ENCODE data around the gene SLC26A11.

Gene SLC26A11

DNA sequence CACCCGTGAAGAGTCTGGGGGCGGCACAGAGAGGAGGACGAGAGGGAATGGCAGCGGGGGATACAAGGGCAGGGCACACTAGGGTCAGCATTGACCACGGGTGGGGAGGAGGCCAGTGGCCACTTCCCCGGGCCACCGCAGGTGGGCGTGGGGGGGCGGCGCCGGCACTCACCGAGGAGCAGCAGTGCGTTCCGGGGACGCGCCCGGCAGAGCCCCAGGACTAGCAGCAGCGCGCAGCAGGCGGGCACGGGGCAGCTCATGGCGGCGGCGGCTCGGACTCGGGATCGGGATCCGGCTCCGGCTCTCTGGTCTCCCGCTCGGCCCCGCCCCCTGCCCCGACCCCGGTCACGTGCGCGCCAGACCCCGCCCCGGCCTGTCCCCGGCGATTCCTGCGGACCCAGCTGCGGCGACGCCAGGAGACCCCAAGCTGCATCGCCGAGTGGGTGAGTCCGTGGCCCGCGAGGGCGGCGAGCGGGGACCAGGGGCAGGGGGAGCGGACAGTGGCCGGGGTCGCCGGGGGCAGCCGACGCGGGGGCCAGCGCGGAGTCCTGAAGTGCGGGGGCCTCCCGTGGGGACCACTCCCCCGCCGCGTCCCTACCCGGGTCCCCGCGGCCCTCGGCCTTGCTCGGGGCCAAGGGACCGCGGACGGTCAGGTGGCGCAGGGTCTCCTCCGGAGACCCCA, at the start of gene SLC26A11, which contains the start of gene SGSH:
TSS of gene SLC26A11 (plus strand) at position 374 of the 682 bp plus-strand sequence. CDS start 1,134 bp downstream, outside the sequence.
TSS of gene SGSH (minus strand) at position 280 of the 682 bp plus-strand sequence. CDS start at position 260, 20 bp downstream.
- H3K4me3 ChIP-seq: peak within 1 kb of the TSS; percentile 74 to 95 (median 86)
- H3K27ac ChIP-seq: peak within 1 kb of the TSS; percentile 71 to 98 (median 90)

DNA sequence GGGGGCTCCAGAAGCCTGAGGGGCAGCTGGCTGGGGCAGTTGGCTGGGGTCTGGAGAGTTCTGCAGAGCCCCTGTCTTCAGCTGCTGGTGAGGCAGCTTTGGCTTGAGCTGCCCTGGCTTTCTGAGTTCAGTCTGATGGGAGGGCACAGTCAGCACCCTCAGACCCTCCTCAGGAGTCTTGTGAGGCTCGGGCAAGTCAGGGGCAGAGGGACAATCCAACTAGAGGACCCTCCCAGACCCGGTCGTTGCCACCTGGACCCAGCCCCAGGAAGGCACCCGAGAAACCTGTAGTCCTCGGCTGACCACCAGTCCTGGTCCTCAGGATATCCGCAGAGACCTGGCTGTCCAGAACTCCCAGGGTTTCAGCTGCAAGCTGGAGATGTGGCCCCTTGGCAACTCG, 48.5 kb upstream of the SLC26A11 start:
- Histone ChIP-seq H3K27ac (no peak overlapping the region), H3K4me3 (no peak overlapping the region)

DNA sequence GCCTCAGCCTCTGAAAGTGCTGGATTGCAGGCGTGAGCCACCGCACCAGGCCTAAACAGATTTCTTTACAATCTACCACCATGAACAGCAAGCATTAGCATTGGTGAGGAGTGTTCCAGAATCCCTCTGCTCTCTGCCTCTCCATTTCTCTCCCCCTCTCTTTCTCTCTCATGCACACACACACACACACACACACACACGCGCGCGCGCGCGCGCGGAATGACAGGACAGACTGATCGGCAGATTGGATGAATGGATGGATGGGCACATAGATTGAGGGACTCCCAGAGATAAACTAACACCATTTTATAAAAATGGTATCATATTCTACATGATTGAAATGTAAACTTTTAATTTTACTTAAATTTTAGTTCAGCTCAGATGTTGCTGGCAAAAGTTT, 47.1 kb upstream of the SLC26A11 start:
- H3K27ac ChIP-seq: no peak overlapping the region
- no peak overlapping the region for H3K4me3 ChIP-seq

DNA sequence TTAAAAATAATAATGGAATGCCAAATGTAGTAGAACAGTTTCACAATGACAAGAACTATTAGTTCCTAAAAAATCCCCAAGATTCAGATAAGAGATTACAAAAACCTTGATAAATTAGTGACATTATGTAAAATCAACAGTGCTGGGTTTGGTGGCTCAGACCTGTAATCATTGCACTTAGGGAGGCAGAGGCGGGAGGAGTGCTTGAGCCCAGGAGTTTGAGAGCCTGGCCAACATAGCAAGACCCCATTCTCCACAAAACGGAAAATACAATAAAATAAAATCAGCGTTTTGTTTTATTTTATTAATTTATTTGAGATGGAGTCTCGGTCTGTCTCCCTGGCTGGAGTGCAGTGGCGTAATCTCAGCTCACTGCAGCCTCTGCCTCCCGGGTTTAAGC, 46.3 kb upstream of the SLC26A11 start:
- no peak overlapping the region for H3K4me3 ChIP-seq
- H3K27ac ChIP-seq: no peak overlapping the region

DNA sequence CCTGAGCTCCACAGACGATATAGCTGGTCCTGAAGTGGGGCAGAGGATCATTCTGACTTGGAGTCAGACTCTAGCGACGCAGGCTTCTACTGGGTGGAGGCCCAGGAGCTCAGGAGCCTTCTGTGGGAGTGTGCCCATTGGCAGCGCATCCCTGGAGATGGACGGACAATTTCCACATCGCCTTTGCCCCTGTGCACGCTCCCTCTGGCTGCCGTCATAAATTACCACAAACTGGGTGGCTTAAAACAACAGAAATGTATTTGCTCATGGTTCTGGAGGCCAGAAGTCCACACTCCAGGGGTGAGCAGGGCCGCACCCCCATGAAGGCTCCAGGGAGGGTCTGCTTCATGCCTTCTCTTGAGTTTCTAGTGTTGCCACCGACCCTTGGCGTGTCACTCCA, 43.5 kb upstream of the SLC26A11 start:
- Histone ChIP-seq H3K27ac (no peak overlapping the region), H3K4me3 (no peak overlapping the region)

DNA sequence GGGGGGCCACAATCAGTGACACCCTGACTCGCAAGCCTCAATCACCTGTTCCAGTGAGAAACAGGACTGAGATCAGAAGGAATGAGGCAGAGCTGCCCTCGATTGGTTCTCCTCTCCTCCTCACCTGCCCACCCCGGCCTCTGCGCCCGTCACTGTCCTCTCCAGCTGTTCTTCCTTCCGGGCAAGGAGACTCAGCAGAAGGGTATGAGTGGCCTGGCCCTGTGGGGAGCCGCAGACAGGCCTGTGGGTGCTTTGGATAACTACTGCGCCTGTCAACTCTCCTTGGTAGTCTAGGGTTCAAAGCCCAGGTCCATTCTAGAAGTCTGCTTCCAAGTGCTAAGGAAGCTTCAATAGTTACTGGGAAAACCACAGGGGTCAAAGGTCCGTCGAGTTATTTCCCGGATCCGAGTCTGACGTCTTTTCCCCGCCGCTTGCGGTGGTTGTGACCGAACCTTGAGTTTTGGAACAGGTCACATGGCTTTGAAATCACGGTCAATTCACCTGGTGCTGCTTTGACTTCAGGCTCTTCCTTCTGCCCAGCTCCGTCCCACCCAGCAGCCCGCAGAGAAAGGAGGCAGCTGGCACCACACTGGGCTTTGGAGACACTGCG, 42.1 kb upstream of the SLC26A11 start:
- Histone ChIP-seq H3K4me3 (no peak overlapping the region), H3K27ac (no peak overlapping the region)

DNA sequence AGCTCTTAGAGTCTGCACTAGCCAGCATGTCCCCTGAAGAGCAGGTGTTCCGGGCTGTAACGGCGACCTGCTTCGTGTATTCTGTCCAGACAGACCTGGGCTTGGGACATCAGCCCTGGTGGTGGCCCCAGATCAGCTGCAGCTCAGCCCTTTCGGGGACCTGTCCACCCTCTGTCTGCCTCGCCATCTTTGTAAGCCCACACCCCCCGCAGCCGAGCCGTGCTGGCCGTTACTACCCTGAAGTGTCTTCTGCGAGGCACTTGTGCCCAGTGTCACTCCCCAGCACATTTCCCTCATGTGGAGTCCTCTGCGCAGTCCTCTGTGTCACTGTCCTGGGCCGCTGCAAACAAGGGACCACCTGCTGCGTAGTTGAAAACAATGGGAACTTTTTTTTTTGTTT, 40.0 kb upstream of the SLC26A11 start:
- Histone ChIP-seq H3K27ac (no peak overlapping the region), H3K4me3 (no peak overlapping the region)

DNA sequence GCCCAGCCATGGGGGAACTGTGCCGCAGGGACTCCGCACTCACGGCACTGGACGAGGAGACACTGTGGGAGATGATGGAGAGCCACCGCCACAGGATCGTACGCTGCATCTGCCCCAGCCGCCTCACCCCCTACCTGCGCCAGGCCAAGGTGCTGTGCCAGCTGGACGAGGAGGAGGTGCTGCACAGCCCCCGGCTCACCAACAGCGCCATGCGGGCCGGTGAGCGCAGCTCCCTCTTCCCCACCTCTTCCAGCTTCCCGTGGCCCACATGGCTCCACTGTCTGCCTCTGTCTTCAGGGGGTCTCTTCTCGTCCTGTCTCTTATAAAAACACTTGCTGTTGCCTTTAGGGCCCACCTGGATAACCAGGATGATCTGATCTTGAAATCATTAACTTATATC, 38.8 kb upstream of the SLC26A11 start:
- Histone ChIP-seq H3K27ac (no peak overlapping the region), H3K4me3 (no peak overlapping the region)

DNA sequence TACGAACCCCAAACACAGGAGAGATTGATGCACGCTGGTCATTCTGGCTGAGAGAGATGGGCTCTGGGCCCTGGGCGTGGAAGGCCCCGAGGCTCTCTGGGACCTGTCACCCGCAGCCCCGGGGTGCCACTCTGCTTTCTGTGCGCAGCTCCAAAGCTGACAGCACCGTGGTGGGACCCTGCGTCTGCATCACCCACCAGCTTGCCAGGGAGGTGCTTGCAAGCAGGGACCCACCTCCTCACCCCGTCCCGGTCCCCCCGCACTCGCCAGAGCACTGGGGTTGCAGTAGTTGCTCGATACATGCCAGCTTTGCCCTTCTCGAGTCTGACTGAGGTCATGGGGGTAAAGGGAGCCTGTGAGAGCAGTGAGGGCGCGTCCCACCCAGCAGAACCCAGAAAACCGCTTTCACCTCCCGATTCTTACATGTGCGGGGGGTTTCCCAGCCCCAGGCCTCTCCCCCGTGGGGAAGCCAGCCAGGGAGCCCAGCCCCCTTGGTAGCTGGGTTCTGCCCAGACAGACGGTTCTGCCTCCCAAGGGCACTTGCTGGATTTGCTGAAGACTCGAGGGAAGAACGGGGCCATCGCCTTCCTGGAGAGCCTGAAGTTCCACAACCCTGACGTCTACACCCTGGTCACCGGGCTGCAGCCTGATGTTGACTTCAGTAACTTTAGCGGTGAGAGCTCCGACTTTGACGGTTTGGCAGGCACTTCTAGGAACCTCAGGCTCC, 37.9 kb upstream of the SLC26A11 start:
- no peak overlapping the region for H3K4me3 ChIP-seq

DNA sequence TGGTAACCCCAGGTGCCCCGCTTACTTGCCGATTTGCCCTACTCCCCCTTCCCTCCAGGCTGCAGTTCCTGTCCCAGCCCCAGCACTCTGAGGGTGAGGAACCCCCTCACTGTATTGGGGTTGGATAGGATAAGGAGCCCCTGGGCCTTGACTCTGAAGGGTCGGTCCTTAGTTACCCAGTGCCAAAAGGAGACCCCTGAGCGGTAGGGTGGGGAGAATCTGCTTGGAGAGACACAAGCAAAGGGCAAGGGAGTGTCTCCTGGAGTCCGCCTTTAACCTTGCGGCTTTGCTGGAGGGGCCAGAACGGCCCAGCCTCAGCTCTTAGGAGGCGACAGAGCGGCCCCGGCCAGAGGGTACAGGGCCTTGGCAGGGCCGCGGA, 37.4 kb upstream of the SLC26A11 start:
- Histone ChIP-seq H3K4me3 (no peak overlapping the region), H3K27ac (no peak overlapping the region)

More for the DNA sequence above, 37.9 kb upstream of the SLC26A11 start:
- H3K27ac ChIP-seq: no peak overlapping the region

DNA sequence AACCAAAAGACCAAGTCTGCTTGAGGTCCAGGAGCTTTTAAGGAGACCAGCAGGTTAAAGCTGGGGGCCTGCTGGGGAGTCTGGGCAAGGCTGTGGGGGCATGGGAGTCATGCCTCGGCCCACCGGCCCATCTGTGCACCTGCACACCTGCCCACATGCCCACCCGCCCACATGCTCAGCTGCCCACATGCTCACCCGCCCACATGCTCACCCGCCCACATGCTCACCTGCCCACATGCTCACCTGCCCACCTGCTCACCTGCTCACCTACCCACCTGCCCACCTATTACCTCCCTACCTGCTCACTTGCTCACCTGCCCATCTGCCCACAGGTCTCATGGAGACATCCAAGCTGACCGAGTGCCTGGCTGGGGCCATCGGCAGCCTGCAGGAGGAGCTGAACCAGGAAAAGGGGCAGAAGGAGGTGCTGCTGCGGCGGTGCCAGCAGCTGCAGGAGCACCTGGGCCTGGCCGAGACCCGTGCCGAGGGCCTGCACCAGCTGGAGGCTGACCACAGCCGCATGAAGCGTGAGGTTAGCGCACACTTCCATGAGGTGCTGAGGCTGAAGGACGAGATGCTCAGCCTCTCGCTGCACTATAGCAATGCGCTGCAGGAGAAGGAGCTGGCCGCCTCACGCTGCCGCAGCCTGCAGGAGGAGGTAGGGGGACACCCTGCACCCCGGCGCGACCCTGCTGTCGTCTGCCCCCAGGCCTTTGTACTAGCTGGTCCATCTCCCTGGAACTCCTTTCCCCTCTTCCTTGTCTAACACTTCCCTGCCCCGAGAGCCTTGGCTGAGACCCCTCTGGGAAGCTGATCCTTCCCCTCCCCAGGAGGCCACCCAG, 36.4 kb upstream of the SLC26A11 start:
- no peak overlapping the region for H3K27ac ChIP-seq

DNA sequence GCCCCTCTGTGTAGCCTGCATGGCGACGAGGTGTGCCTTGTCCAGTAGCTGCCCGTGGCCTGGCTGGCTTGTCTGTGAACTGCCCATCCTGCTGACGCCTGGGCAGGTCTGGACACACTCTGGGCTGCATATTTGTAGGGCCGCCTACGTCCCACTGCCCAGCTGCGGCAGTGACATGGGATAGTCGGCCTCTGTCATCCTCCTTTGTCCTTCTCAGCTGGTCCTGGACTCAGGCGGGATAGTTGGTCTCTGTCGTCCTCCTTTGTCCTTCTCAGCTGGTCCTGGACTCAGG, 35.9 kb upstream of the SLC26A11 start:
- H3K27ac ChIP-seq: no peak overlapping the region
- H3K4me3 ChIP-seq: no peak overlapping the region

More for the DNA sequence above, 36.4 kb upstream of the SLC26A11 start:
- H3K4me3 ChIP-seq: no peak overlapping the region

DNA sequence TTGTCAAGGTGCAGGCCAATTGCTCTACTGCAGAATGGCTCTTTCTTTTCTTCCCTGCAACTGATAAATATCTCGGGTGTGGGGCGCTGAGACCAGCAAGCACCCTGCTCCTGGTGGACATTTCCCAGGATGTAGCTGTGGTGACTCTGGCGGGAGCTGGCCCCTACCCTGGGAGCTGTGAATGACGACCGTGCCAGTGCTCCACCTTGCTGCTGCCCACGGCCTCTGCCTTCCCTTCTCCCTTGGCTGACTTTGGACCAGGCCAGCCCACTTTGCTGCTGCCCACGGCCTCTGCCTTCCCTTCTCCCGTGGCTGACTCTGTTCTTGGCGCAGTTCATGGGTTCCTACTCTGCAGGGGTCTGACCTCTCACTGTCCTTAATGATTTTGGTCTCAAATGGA, 34.3 kb upstream of the SLC26A11 start:
- no peak overlapping the region for H3K27ac ChIP-seq
- no peak overlapping the region for H3K4me3 ChIP-seq

DNA sequence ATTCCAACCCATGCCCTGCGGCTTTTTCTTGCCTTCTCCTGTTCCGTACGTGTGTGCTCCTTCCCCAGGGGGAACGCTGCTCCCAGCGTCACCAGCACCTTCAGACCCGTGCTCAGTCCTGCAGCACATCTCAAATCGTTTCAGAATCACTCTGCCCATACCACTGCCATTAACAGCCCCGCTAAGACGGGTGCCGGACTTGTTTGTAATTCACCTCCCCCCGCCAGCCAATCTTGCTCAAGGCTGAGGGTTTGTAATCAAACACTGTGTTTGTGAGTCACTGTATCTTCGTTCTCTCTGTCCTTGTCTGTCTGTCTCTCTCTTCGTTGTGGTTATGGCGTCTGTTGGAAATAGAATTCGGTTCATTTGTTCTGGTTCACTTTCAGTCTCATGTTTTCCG, 33.1 kb upstream of the SLC26A11 start:
- Histone ChIP-seq H3K4me3 (peak overlapping the region in 3 of 7 experiments; percentile 4 to 14 (median 5)), H3K27ac (peak overlapping the region in 20 of 21 experiments; percentile 10 to 78 (median 60))

DNA sequence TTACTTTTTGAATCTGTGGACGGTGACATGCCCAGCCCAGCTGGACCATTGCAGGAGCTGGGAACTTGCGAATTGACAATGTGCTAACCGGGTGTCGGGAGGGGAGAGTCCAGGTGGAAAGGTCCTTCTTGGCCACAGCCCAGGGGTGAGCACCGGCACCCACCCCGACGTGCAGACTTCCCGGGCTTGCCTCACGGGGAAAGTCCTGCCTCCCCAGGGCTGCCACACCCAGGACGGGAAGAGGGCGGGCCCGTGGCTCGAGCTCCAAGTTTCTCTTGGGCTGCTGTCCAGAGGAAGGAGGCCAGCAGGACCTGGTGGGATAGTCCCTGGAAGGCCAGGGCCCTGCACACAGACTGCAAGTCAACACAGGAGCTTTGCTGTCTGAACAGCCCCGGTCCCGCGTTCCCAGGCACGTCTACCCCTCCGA, 32.7 kb upstream of the SLC26A11 start:
- peak overlapping the region in 3 of 7 experiments; percentile 4 to 14 (median 5) for H3K4me3 ChIP-seq
- H3K27ac ChIP-seq: peak overlapping the region in 20 of 21 experiments; percentile 10 to 78 (median 60)

DNA sequence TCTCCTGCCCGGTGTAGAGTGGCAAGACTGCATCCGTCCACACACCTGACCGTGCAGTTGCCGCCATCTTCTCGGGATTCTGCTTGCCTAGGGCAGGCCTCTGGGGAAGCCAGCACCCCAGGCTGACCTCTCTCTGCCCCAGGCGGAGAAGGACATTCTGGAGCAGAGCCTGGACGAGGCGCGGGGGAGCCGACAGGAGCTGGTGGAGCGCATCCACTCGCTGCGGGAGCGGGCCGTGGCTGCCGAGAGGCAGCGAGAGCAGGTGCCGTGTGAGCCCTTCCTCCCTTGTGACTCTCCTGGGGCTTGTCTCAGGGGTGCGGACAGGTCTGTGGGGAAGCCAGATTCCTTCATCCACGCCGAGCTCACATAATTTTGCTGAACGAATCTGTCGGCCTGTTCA, 30.6 kb upstream of the SLC26A11 start:
- H3K4me3 ChIP-seq: no peak overlapping the region
- H3K27ac ChIP-seq: no peak overlapping the region

DNA sequence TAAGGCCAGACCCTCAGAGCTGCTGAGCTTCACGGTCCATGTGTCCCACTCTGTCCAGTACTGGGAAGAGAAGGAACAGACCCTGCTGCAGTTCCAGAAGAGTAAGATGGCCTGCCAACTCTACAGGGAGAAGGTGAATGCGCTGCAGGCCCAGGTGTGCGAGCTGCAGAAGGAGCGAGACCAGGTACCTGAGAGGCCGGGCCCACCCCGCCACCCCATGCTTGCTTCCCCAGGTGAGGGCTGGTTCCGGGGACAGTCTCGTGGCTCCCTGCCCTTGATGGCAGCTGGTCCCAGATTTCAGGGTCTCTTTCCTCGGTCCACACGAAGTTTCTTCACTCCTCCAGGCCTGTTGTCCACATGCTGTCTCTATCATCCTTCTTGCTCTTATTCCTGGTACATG, 29.5 kb upstream of the SLC26A11 start:
- Histone ChIP-seq H3K27ac (peak overlapping the region in 1 of 21 experiments; percentile 76), H3K4me3 (no peak overlapping the region)

DNA sequence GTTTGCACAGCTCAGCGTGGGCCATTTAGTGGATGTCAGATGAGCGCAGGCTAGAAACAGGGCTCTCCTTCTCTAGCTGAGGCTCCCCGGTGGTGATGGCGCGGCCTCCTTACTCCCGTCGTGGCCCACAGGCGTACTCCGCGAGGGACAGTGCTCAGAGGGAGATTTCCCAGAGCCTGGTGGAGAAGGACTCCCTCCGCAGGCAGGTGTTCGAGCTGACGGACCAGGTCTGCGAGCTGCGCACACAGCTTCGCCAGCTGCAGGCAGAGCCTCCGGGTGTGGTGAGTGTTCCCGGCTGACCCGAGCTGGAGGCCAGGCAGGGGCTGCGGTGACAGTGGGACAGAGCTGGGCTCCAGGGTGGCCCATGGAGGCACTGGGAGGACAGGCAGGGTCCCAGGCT, 29.0 kb upstream of the SLC26A11 start:
- peak overlapping the region in 7 of 21 experiments; percentile 28 to 87 (median 74) for H3K27ac ChIP-seq
- no peak overlapping the region for H3K4me3 ChIP-seq

DNA sequence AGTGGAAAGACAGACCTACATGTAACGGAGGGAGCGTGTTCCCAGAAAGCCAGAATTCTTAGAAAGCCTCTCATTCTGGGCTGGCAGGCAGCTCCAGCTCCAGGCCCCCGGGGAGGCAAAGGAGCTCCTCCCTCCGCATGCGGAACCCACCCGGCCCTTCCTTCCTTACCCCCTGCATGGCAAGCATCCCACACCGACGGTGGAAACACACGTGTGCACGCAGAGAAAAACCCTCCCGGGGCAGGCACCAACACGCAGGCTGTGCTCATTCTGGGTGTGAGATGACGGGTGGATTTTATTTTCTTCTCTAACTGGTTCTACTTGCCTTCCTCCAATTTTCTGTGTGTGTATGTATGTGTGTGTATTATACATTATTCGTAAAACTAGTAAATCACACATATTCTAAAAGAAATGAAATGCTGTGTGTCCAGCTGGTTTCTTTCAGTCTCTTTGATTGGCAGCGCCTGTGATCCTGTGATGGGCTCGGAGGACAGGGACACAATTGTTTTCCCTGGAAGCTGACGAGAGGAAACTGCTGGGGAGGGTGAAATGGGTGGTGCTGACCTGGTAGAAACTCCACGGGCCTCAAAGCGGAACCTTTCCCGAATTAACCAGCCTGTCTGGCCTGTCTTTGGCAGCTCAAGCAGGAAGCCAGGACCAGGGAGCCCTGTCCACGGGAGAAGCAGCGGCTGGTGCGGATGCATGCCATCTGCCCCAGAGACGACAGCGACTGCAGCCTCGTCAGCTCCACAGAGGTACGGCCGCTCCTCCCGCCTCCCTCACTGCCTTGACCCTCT, 28.2 kb upstream of the SLC26A11 start:
- Histone ChIP-seq H3K4me3 (peak overlapping the region in 1 of 7 experiments; percentile 1), H3K27ac (peak overlapping the region in 19 of 21 experiments; percentile 28 to 87 (median 72))
